Epidermal melanocyte (primary cell): Measurements from ENCODE around the gene TRIM9.
"Not testable (repeated sequence)": the region's sequence is repeated elsewhere in the genome, so short reads cannot be mapped to it uniquely, and the experiment has no call there.

Experiments used
- DNase-seq: peaks from one replicate; pipeline ENCODE4 v3.0.0; 2011; ENCODE audit warnings: low spot score; ENCODE audit not compliant: insufficient read length

The TRIM9 gene

GRCh38 chr14:51004801-51005526, 89.9 kb downstream of the TRIM9 start:
- DNase-seq: no peak

- no peak for DNase-seq
These were observed 90.5 kb downstream of the TRIM9 start for GRCh38 chr14:51004352-51004800.

- DNase-seq: no peak
These were observed 92.4 kb downstream of the TRIM9 start for GRCh38 chr14:51002406-51002999.

- no peak for DNase-seq
These were observed 94.3 kb downstream of the TRIM9 start for GRCh38 chr14:51000566-51000965.

- DNase-seq: no peak
These were observed 95.2 kb downstream of the TRIM9 start for GRCh38 chr14:50999726-51000125.

GRCh38 chr14:50998612-50999011, 96.3 kb downstream of the TRIM9 start:
- DNase-seq: no peak

- no peak for DNase-seq
These were observed 97.2 kb downstream of the TRIM9 start for GRCh38 chr14:50997712-50998111.

GRCh38 chr14:50994158-50994557, 100.7 kb downstream of the TRIM9 start:
- not testable (repeated sequence) for DNase-seq

- DNase-seq: no peak
These were observed 109.0 kb downstream of the TRIM9 start for GRCh38 chr14:50985859-50986331.

- DNase-seq: no peak
These were observed 109.6 kb downstream of the TRIM9 start for GRCh38 chr14:50985124-50985858.

GRCh38 chr14:50984036-50984710, 110.7 kb downstream of the TRIM9 start:
- DNase-seq: no peak

GRCh38 chr14:50979941-50980850, 114.7 kb downstream of the TRIM9 start:
- no peak for DNase-seq

GRCh38 chr14:50978888-50979287, 116.0 kb downstream of the TRIM9 start:
- no peak for DNase-seq

GRCh38 chr14:50978529-50978871, 116.4 kb downstream of the TRIM9 start:
- DNase-seq: no peak

GRCh38 chr14:50977863-50978528, 116.9 kb downstream of the TRIM9 start:
- DNase-seq: no peak

- no peak for DNase-seq
These were observed 120.8 kb downstream of the TRIM9 start for GRCh38 chr14:50974118-50974517.

GRCh38 chr14:50972734-50973133, 122.2 kb downstream of the TRIM9 start:
- DNase-seq: no peak

GRCh38 chr14:50970886-50971781, 123.8 kb downstream of the TRIM9 start:
- DNase-seq: no peak

- DNase-seq: no peak
These were observed 127.1 kb downstream of the TRIM9 start for GRCh38 chr14:50967790-50968189.
